ENCODE data around the gene RPL34. TPM values are rescaled to one million over a fixed set of nuclear protein-coding genes. Genes with fewer than 3 reads are reported as not detected.

RPL34 gene
- polyA plus RNA-seq = 3,369 TPM
- long read RNA-seq, donor 1, transcript RPL34-201 (5 exons, 529 nt) = minor isoform, 11 of 1,698 reads
- long read RNA-seq, donor 1, transcript RPL34-206 (2 exons, 629 nt) = minor isoform, 53 of 1,698 reads
- long read RNA-seq, donor 1, transcript RPL34-202 (5 exons, 441 nt) = major isoform, 1,156 of 1,698 reads
- long read RNA-seq, donor 1, partial matches to known transcripts = 433 of 1,698 reads
- long read RNA-seq, donor 1, other reads (novel, unspliced or antisense) = 43 of 1,698 reads
- long read RNA-seq, donor 2, transcript RPL34-202 (5 exons, 441 nt) = major isoform, 2,448 of 3,783 reads
- long read RNA-seq, donor 2, transcript RPL34-205 (2 exons, 2,627 nt) = minor isoform, 6 of 3,783 reads
- long read RNA-seq, donor 2, transcript RPL34-206 (2 exons, 629 nt) = minor isoform, 135 of 3,783 reads
- long read RNA-seq, donor 2, transcript RPL34-201 (5 exons, 529 nt) = minor isoform, 26 of 3,783 reads
- long read RNA-seq, donor 2, partial matches to known transcripts = 1,036 of 3,783 reads
- long read RNA-seq, donor 2, other reads (novel, unspliced or antisense) = 132 of 3,783 reads
- long read RNA-seq, donor 3, transcript RPL34-205 (2 exons, 2,627 nt) = minor isoform, 8 of 6,147 reads
- long read RNA-seq, donor 3, transcript RPL34-202 (5 exons, 441 nt) = major isoform, 3,451 of 6,147 reads
- long read RNA-seq, donor 3, transcript RPL34-201 (5 exons, 529 nt) = minor isoform, 50 of 6,147 reads
- long read RNA-seq, donor 3, transcript RPL34-206 (2 exons, 629 nt) = minor isoform, 438 of 6,147 reads
- long read RNA-seq, donor 3, partial matches to known transcripts = 2,115 of 6,147 reads
- long read RNA-seq, donor 3, other reads (novel, unspliced or antisense) = 84 of 6,147 reads
- long read RNA-seq, donor 4, transcript RPL34-202 (5 exons, 441 nt) = major isoform, 229 of 398 reads
- long read RNA-seq, donor 4, transcript RPL34-206 (2 exons, 629 nt) = minor isoform, 11 of 398 reads
- long read RNA-seq, donor 4, partial matches to known transcripts = 147 of 398 reads
- long read RNA-seq, donor 4, other reads (novel, unspliced or antisense) = 6 of 398 reads
- long read RNA-seq, donor 5, transcript RPL34-206 (2 exons, 629 nt) = minor isoform, 39 of 1,612 reads
- long read RNA-seq, donor 5, transcript RPL34-201 (5 exons, 529 nt) = minor isoform, 8 of 1,612 reads
- long read RNA-seq, donor 5, transcript RPL34-202 (5 exons, 441 nt) = major isoform, 1,117 of 1,612 reads
- long read RNA-seq, donor 5, partial matches to known transcripts = 401 of 1,612 reads
- long read RNA-seq, donor 5, other reads (novel, unspliced or antisense) = 46 of 1,612 reads
- long read RNA-seq, donor 6, transcript RPL34-201 (5 exons, 529 nt) = minor isoform, 19 of 3,090 reads
- long read RNA-seq, donor 6, transcript RPL34-206 (2 exons, 629 nt) = minor isoform, 237 of 3,090 reads
- long read RNA-seq, donor 6, transcript RPL34-202 (5 exons, 441 nt) = major isoform, 1,812 of 3,090 reads
- long read RNA-seq, donor 6, partial matches to known transcripts = 929 of 3,090 reads
- long read RNA-seq, donor 6, other reads (novel, unspliced or antisense) = 90 of 3,090 reads
- long read RNA-seq, donor 7, transcript RPL34-201 (5 exons, 529 nt) = minor isoform, 13 of 1,950 reads
- long read RNA-seq, donor 7, transcript RPL34-202 (5 exons, 441 nt) = major isoform, 1,250 of 1,950 reads
- long read RNA-seq, donor 7, transcript RPL34-206 (2 exons, 629 nt) = minor isoform, 103 of 1,950 reads
- long read RNA-seq, donor 7, partial matches to known transcripts = 534 of 1,950 reads
- long read RNA-seq, donor 7, other reads (novel, unspliced or antisense) = 48 of 1,950 reads
- long read RNA-seq, donor 8, transcript RPL34-202 (5 exons, 441 nt) = major isoform, 3,973 of 5,609 reads
- long read RNA-seq, donor 8, transcript RPL34-206 (2 exons, 629 nt) = minor isoform, 196 of 5,609 reads
- long read RNA-seq, donor 8, transcript RPL34-201 (5 exons, 529 nt) = minor isoform, 44 of 5,609 reads
- long read RNA-seq, donor 8, partial matches to known transcripts = 1,233 of 5,609 reads
- long read RNA-seq, donor 8, other reads (novel, unspliced or antisense) = 160 of 5,609 reads
- long read RNA-seq, donor 9, transcript RPL34-205 (2 exons, 2,627 nt) = minor isoform, 12 of 5,982 reads
- long read RNA-seq, donor 9, transcript RPL34-201 (5 exons, 529 nt) = minor isoform, 36 of 5,982 reads
- long read RNA-seq, donor 9, transcript RPL34-202 (5 exons, 441 nt) = major isoform, 3,679 of 5,982 reads
- long read RNA-seq, donor 9, transcript RPL34-206 (2 exons, 629 nt) = minor isoform, 315 of 5,982 reads
- long read RNA-seq, donor 9, partial matches to known transcripts = 1,762 of 5,982 reads
- long read RNA-seq, donor 9, other reads (novel, unspliced or antisense) = 177 of 5,982 reads
- long read RNA-seq, donor 10, transcript RPL34-201 (5 exons, 529 nt) = minor isoform, 33 of 4,608 reads
- long read RNA-seq, donor 10, transcript RPL34-202 (5 exons, 441 nt) = major isoform, 2,947 of 4,608 reads
- long read RNA-seq, donor 10, transcript RPL34-206 (2 exons, 629 nt) = minor isoform, 198 of 4,608 reads
- long read RNA-seq, donor 10, partial matches to known transcripts = 1,305 of 4,608 reads
- long read RNA-seq, donor 10, other reads (novel, unspliced or antisense) = 121 of 4,608 reads
- long read RNA-seq, donor 11, transcript RPL34-202 (5 exons, 441 nt) = major isoform, 1,871 of 2,850 reads
- long read RNA-seq, donor 11, transcript RPL34-206 (2 exons, 629 nt) = minor isoform, 144 of 2,850 reads
- long read RNA-seq, donor 11, transcript RPL34-201 (5 exons, 529 nt) = minor isoform, 16 of 2,850 reads
- long read RNA-seq, donor 11, partial matches to known transcripts = 744 of 2,850 reads
- long read RNA-seq, donor 11, other reads (novel, unspliced or antisense) = 72 of 2,850 reads

GRCh38 chr4:108620101-108620932 is at the start of gene RPL34:
TSS of gene RPL34 (plus strand) at chr4:108620576. CDS start at chr4:108621960, 1,384 bp downstream.
- Histone ChIP-seq H3K4me1 (ENCODE audit: control insufficient read depth, insufficient read depth, low read length) (peaks cover 6% of the 10 kb centered on the region), H3K27me3 (ENCODE audit: control insufficient read depth, insufficient read depth, low read length) (no peaks in the 10 kb centered on the region), H3K36me3 (ENCODE audit: control insufficient read depth, insufficient read depth, low read length) (peaks cover 33% of the 10 kb centered on the region), H3K9me3 (ENCODE audit: control insufficient read depth, low read depth, low read length) (no peaks in the 10 kb centered on the region), H3K27ac (ENCODE audit: low read length) (peak within 1 kb of the TSS; percentile 59), H3K4me3 (ENCODE audit: low read length) (peak within 1 kb of the TSS; percentile 68)
- peak; percentile 98 to 99 for DNase-seq
- no CpG with 5 or more reads among the region's 32 CpGs for WGBS (ENCODE audit: insufficient coverage, low lambda C conversion rate)

GRCh38 chr4:108570993-108571569 is 49.3 kb upstream of the RPL34 start:
- H3K27me3 ChIP-seq (ENCODE audit: control insufficient read depth, insufficient read depth, low read length) = no peaks in the 10 kb centered on the region
- no peak for DNase-seq
- no peak overlapping the region for H3K27ac ChIP-seq (ENCODE audit: low read length)
- no peaks in the 10 kb centered on the region for H3K36me3 ChIP-seq (ENCODE audit: control insufficient read depth, insufficient read depth, low read length)
- no peak overlapping the region for H3K4me3 ChIP-seq (ENCODE audit: low read length)
- WGBS (ENCODE audit: insufficient coverage, low lambda C conversion rate) = 70% methylated on average over 2 of the region's 4 CpGs
- H3K9me3 ChIP-seq (ENCODE audit: control insufficient read depth, low read depth, low read length) = no peaks in the 10 kb centered on the region
- H3K4me1 ChIP-seq (ENCODE audit: control insufficient read depth, insufficient read depth, low read length) = no peaks in the 10 kb centered on the region

DNA sequence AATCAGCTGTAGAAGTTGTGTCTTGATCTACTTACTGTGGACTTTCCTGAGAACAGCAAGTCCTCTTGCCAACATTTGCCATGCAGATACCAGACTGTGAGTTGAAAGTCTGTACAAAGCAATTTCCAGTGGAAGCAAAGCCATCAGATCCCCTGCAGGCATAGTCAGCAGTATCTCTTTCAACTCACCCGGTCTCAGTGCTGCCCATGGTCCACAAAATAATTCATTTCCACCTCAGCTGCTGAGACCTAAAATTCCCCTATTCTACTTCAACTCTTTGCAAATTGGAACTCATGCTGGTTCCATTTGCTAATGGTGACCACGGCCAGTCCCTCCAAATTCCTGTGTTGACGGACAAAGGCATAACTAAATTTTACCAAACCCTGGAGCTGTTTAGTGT is 46.0 kb upstream of the RPL34 start:
- no peak for DNase-seq
- H3K9me3 ChIP-seq (ENCODE audit: control insufficient read depth, low read depth, low read length) = no peaks in the 10 kb centered on the region
- no CpG with 5 or more reads among the region's 3 CpGs for WGBS (ENCODE audit: insufficient coverage, low lambda C conversion rate)
- no peak overlapping the region for H3K4me3 ChIP-seq (ENCODE audit: low read length)
- H3K4me1 ChIP-seq (ENCODE audit: control insufficient read depth, insufficient read depth, low read length) = no peaks in the 10 kb centered on the region
- no peaks in the 10 kb centered on the region for H3K36me3 ChIP-seq (ENCODE audit: control insufficient read depth, insufficient read depth, low read length)
- no peaks in the 10 kb centered on the region for H3K27me3 ChIP-seq (ENCODE audit: control insufficient read depth, insufficient read depth, low read length)
- H3K27ac ChIP-seq (ENCODE audit: low read length) = no peak overlapping the region

DNA sequence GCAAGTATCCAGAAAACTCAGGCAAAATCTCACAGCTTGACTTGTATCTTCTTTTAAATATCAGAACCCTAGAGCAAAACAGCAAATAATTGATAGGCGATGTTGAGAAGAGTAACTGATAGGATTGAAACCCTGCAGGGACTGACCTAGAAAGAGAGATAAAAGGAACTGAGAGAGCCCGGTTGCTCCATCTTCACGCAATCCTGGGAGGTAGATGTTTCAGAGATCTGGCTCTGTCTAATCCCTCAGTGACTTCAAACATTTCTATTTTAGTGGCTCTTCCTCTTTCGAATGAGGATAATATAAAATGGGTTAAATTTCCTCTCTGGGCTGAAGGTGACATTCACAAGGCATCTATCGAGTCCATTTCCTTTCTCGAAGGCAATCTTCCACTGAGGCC is 39.3 kb upstream of the RPL34 start:
- H3K4me3 ChIP-seq (ENCODE audit: low read length) = no peak overlapping the region
- WGBS (ENCODE audit: insufficient coverage, low lambda C conversion rate) = 100% methylated on average over 1 of the region's 6 CpGs
- no peak for DNase-seq

GRCh38 chr4:108586778-108587177 is 33.6 kb upstream of the RPL34 start:
- no peak for DNase-seq
- no peaks in the 10 kb centered on the region for H3K36me3 ChIP-seq (ENCODE audit: control insufficient read depth, insufficient read depth, low read length)
- H3K27me3 ChIP-seq (ENCODE audit: control insufficient read depth, insufficient read depth, low read length) = no peaks in the 10 kb centered on the region
- no CpG with 5 or more reads among the region's 3 CpGs for WGBS (ENCODE audit: insufficient coverage, low lambda C conversion rate)
- H3K27ac ChIP-seq (ENCODE audit: low read length) = no peak overlapping the region
- peaks cover 3% of the 10 kb centered on the region for H3K4me1 ChIP-seq (ENCODE audit: control insufficient read depth, insufficient read depth, low read length)
- H3K9me3 ChIP-seq (ENCODE audit: control insufficient read depth, low read depth, low read length) = no peaks in the 10 kb centered on the region
- H3K4me3 ChIP-seq (ENCODE audit: low read length) = no peak overlapping the region

More for the DNA sequence above, 39.3 kb upstream of the RPL34 start:
- Histone ChIP-seq H3K27me3 (ENCODE audit: control insufficient read depth, insufficient read depth, low read length) (no peaks in the 10 kb centered on the region), H3K36me3 (ENCODE audit: control insufficient read depth, insufficient read depth, low read length) (no peaks in the 10 kb centered on the region), H3K4me1 (ENCODE audit: control insufficient read depth, insufficient read depth, low read length) (no peaks in the 10 kb centered on the region), H3K9me3 (ENCODE audit: control insufficient read depth, low read depth, low read length) (no peaks in the 10 kb centered on the region), H3K27ac (ENCODE audit: low read length) (no peak overlapping the region)

GRCh38 chr4:108588878-108589277 is 31.5 kb upstream of the RPL34 start:
- DNase-seq = no peak
- H3K36me3 ChIP-seq (ENCODE audit: control insufficient read depth, insufficient read depth, low read length) = no peaks in the 10 kb centered on the region
- H3K4me3 ChIP-seq (ENCODE audit: low read length) = no peak overlapping the region
- H3K9me3 ChIP-seq (ENCODE audit: control insufficient read depth, low read depth, low read length) = no peaks in the 10 kb centered on the region
- peaks cover 3% of the 10 kb centered on the region for H3K4me1 ChIP-seq (ENCODE audit: control insufficient read depth, insufficient read depth, low read length)
- 100% methylated on average over 1 of the region's 1 CpG for WGBS (ENCODE audit: insufficient coverage, low lambda C conversion rate)
- H3K27me3 ChIP-seq (ENCODE audit: control insufficient read depth, insufficient read depth, low read length) = no peaks in the 10 kb centered on the region
- H3K27ac ChIP-seq (ENCODE audit: low read length) = no peak overlapping the region

- Histone ChIP-seq H3K36me3 (ENCODE audit: control insufficient read depth, insufficient read depth, low read length) (no peaks in the 10 kb centered on the region), H3K27ac (ENCODE audit: low read length) (peak overlapping the region; percentile 34), H3K4me3 (ENCODE audit: low read length) (no peak overlapping the region), H3K27me3 (ENCODE audit: control insufficient read depth, insufficient read depth, low read length) (no peaks in the 10 kb centered on the region), H3K4me1 (ENCODE audit: control insufficient read depth, insufficient read depth, low read length) (peaks cover 3% of the 10 kb centered on the region), H3K9me3 (ENCODE audit: control insufficient read depth, low read depth, low read length) (no peaks in the 10 kb centered on the region)
- DNase-seq = peak; percentile 40 to 76
- whole genome bisulfite sequencing (ENCODE audit: insufficient coverage, low lambda C conversion rate) = 28% methylated on average over 2 of the region's 2 CpGs
Observed at GRCh38 chr4:108589961-108590360, 30.4 kb upstream of the RPL34 start.
